Glomerular endothelial cell (primary cell): ENCODE measurements around the gene RSRC1. TPM values are rescaled to one million over a fixed set of nuclear protein-coding genes. Genes with fewer than 3 reads are reported as not detected.
"Not testable (repeated sequence)": the region's sequence is repeated elsewhere in the genome, so short reads cannot be mapped to it uniquely, and the experiment has no call there.

ENCODE experiments used
- DNase-seq: peaks from one replicate; pipeline ENCODE4 v3.0.0-alpha.2; 2011; ENCODE audit warnings: low read depth, low spot score; ENCODE audit errors: extremely low read depth
- total RNA-seq: library from RNA; depleted of rRNA; stranded (reverse); fragments of >200 nt; gene quantifications from 2 replicates; pipeline ENCODE4 v1.2.3, GENCODE V29; 2015

The RSRC1 gene, protein sequence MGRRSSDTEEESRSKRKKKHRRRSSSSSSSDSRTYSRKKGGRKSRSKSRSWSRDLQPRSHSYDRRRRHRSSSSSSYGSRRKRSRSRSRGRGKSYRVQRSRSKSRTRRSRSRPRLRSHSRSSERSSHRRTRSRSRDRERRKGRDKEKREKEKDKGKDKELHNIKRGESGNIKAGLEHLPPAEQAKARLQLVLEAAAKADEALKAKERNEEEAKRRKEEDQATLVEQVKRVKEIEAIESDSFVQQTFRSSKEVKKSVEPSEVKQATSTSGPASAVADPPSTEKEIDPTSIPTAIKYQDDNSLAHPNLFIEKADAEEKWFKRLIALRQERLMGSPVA
- 18.3 and 26.9 TPM in 2 replicates for total RNA-seq

DNA sequence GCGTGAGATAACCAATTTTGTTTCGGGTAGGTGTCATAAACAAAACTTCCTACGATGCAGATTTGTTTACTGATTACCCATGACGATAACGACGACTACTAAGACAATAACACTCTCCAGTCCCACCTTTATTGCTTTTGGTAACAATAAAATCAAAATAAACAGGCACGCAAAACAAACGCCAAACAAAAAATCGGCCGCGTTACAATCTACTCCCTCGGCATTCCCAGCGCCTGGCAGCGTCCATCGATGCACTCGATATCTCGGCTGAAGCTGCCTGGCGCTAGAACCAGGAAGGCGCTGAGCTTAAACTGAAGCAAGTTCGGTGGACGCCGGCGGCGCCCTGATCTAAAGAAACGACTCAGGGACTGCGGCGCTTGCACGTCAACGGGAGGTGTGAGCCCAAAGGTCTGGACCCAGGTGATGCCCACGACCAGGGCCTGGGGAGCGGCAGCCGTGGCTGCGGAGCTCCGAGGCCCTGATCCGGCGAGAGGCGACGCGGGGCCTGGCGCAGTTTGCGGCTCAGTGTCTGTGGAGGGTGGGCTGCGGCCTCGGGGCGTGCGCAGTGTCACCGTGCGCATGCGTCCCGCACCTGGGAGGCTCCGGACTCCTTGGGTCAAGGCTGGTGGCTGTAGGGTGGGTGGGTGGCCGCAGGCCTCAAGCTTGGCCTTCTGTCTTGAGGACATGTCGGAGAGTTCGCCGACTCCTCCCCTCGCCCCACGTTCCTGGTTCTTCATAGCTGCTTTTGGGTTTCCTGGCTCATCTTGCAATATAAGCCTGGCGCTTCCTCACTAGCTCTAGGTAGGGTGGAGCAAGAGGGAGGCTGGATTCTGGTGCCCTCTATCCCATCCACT lies at the start of gene RSRC1:
RSRC1 (plus strand) TSS at position 286 of the 854 bp plus-strand sequence. CDS start 12,016 bp downstream, outside the sequence.
- no peak for DNase-seq

DNA sequence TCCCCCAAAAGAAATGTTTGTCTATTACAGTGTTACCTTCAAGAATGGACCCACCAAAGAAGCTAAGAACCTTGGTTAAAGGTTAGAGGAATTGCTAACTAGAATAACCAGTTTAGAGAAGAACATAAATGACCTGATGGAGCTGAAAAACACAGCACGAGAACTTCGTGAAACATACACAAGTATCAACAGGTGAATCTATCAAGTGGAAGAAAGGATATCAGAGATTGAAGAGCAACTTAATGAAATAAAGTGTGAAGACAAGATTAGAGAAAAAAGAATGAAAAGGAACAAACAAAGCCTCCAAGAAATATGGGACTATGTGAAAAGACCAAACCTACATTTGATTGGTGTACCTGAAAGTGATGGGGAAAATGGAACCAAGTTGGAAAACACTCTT lies 44.3 kb upstream of the RSRC1 start:
- not testable (repeated sequence) for DNase-seq

DNA sequence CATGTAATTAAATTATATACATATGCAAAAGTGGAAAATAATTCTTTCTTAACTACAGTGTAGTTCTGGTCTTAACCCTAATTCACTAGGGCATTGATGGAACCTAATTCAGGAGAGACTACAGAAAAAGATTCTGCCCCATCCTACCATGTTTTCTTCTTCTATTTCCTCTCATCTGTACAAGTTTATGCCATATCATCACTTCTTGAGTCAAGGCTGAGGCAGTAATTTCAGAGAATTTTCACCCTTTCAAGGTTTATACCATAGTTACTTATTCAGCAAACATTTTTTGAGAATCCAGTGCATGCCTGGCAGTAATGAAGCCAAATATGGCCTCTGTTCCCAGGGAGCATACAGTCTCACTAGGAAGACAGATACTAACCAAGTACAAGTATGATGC lies 37.1 kb upstream of the RSRC1 start:
- no peak for DNase-seq

DNA sequence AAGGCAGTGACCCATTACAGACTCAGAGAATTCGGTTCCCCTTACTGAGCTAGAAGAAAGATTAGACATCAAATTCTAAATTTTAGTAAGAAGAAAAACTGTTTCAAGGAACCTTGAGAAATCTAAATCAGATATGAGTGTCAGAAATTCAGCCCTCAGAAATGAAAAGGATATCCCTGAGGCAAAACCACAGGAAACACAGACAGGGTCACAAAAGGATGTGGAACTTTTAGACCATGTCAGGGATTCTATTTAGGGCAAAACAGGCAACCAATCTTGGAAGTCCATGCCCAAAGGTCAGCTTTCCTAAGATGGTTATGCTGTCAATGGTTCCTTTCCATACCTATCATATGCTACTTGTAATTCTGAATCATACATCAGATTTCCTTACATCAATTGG lies 35.3 kb upstream of the RSRC1 start:
- no peak for DNase-seq

DNA sequence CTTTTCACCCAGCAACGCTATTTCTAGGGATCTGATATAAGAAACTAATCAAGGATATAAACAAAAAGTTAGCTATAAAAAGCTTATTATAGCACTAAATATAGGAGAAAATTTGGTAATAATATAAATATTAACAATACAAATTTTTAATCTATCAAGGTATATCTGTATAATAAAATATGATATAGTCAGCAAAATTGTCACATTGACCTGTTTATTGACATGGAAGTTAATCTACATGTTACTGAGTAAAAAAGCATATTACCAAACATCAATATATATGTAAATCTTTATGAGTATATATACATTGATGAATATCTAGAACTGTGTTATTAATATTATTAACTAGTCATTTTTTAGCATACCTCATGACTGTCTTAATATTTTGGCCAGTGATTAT lies 30.3 kb upstream of the RSRC1 start:
- no peak for DNase-seq

DNA sequence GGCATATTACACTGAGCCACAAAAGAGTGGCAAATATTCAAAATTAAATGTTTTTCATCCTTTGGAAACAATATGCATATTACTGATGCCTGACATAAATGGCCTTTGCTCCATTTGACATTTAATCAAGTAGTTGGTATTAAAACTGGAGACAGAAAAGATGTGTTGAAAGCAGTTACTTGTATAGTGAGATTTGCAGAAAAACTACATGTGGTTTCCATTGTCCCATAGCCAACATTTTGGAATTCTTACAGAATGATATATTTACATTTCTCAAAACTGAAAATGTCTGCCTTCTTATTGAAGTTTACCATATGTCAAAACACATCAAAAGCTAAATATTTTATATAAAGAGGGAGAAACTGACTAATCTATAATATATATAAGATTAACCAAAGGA lies 25.2 kb upstream of the RSRC1 start:
- DNase-seq = no peak

DNA sequence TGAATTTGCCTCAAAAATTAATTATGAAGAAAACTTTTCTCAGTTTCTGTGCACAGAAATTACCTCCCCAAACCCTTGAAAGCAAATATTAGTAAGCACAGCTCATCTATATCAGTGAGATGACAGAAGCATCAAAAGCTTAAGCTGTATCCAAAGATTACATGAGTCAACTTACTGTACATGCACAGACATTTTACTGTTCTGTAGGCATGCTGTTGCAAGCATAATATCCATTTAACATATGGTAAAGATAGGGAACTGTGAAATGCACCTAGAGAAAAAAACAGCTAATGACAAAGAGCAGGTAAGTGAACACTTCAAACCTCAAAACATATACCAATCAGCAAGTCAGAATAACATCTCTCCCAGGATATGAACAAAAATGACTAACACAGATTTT lies 24.5 kb upstream of the RSRC1 start:
- DNase-seq = no peak

DNA sequence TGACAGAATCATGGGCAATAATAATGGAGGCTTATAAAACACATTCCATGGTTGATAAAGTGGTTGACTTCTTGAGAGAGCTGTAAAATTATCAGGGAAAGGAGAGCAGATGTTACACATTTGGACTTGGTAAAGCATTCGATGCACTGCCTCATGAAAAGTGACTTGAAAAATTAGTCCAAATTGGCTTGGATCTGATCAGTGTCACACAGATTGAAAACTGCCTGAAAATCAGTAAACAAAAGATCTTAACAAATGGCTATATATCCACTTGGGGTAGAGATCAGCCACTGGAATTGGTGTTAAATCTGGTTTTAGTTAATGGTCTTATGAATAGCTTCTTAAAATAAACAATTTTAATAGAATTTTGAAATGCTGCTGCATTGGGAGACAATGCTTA lies 24.0 kb upstream of the RSRC1 start:
- no peak for DNase-seq

DNA sequence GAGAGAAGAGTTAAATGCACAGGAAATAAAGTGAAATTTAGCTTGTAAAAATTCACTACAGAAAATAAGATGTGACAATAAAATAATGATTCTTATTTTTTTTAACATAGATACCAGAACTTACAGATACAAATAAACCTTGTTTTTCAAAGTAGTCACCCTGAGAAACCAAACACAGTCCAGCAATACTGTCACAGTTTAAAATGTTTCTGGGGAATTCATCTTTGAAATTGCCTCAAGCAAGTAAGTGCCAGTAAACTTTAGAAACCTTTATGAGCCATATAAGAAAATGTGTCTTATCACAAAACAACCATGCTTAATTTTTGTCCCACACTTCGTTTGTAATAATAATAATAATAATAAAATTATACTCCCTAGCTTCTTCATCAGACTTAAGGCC lies 23.5 kb upstream of the RSRC1 start:
- no peak for DNase-seq

DNA sequence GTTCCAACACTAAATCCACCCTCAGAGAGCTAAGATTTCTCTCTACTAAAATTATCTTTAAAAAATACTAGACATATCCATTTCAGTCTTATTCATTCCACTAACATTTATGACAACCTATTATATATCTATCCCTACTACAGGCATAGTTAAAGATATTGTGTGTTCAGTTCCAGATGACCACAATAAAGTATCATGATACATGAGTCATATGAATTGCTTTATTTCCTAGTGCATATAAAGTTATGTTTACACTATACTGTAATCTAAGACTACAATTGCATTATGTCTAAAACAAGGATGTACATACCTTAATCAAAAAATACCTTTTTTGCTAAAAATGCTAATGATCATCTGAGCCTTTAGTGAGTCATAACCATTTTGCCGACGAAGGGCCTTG lies 23.1 kb upstream of the RSRC1 start:
- DNase-seq = no peak

DNA sequence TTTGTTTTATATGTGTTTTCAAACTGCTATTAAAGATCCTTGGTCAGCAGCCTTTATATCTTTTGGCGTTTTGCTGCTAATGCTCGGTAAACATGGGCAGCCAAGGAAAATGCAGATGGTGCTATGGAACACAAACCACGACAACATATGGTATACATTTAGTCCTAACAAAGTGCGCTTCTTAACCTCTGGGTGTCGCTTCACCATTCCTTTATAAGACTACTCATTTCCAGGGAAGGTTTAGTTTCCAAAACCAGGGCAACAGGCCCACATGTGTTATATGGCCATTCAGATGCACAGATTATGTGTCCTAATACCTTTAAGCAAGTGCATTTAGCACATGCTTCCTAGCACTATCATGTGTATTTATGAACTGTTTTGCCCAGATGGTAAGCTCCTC lies 18.4 kb upstream of the RSRC1 start:
- no peak for DNase-seq

DNA sequence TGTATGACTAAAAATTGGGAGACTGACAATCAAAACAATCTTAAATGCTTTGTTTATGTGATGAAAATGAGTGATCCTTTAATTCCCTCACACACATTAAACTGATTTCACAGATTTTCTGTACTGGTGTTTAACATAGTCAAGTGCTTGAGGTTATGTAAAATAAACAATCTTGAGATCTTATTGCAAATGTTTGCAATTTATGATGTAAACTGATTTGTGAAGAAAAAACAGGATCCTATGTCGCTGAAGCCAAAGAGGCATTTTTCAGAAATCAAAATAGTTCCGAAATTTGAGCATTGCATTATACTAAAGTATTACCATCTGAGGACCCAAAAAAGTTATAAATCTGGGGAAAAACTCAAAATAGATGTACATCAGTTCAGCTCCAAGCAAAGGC lies 16.4 kb upstream of the RSRC1 start:
- no peak for DNase-seq

DNA sequence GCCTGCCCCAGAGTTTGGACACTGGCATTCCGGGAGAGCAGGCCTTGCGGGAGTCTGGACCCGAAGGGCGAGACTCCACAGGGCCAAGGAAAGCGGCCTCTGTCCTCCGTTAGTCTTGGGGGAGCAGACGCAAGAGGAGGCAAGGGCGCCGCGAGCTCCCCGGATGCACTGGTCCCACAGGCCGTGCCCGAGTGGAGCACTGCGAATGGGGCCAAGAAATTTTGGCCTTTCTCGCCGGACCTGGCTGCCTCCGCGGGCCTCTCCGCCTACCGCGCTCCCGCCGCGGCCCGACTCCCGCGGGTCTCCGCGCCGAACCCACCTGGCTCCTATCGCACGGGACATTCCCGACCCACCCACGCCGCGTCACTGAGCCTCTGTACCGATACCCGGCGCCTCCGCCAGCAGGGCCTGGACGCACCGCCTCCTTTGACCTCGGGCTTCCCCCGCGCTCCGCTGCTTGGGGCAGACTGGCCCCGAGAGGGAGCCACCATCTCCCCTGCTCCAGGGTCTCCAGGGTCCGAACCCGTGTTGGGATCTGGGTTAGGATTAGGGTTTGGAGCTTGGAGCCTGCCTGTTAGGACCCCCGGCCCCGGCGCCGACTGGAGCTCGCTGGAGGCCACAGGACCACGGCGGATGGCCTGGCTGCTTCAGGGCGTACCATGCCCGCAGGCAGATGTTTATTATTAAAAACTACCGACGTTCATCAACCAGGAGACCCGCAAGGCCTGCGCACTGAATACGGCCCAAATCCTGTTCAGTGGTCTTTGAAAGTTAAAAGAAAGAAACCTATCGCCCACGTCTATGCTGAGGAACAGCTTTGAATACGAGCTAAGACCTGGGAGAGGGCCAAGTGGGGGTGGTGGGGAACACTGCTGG lies 15.4 kb upstream of the RSRC1 start:
- DNase-seq = no peak

DNA sequence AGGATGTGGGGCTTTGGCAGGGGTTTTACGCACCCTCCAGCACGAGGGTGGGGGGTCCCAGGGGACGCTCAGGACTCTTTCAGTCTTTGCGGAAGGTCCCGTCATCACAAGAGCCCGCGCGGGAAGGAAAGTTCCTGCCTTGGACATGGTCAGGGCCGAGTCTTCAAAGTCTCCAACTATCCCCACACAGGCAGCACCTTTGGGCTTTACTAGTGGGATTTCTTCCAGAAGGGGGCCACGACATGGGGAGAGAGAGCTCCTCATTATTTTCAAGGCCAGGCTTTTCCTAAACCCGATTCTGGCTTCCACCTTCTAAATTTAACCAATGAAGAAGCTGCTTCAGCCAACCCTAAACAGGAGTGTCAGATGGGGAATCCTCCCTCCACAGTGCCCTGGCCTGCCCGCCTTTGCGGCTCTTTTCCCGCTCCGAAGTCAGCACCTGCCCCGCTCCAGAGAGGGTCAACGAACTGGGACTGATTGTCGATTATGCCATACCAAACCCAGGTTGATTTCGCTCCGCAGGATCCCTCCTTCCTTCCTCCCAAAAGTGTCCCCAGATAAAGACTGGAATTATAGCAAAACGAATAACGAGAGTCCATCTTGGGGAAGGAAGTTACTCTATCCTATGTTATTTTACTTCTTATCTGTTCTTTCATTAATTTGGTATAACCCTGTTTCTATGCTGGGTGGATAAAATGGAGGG lies 14.6 kb upstream of the RSRC1 start:
- no peak for DNase-seq

DNA sequence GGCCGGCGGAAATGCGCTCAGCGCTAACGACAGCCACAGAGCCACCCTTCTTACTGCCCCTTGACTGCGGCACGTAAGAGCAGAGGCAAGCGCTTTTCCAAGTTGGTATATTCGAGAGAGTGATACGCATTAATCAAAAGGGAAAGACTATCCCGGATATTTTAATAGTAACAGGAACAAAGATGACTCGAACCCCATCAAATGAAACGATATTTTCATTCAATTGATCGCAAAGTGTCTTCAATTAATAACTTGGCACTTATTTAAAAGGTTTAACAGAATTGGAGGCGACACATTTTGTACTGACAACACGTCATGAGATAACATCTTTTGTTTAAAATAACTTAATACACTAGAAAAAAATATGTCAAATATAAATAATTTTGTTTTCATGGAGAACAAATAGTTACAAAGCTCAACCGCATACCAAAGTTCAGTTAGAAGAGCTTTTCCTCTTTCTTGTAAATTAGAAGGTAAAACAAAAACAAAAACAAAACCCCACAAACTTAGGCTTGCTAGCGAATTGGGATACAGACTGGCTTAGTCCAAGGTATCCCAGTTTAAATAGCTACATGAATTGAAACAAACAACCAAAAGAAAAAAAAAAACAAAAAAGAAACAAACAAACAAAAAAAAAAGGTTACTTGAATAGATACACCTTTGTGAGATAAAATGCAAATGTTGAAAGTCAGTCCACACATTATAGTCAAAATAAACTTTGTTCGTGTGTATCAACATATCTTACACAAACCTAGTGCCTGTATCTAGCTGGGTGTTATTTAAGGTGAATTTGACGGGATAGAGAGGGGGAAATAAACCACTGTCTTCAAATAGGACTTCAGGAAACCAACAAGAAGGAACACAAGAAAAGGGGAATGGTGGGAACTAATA lies 13.8 kb upstream of the RSRC1 start:
- DNase-seq = no peak

DNA sequence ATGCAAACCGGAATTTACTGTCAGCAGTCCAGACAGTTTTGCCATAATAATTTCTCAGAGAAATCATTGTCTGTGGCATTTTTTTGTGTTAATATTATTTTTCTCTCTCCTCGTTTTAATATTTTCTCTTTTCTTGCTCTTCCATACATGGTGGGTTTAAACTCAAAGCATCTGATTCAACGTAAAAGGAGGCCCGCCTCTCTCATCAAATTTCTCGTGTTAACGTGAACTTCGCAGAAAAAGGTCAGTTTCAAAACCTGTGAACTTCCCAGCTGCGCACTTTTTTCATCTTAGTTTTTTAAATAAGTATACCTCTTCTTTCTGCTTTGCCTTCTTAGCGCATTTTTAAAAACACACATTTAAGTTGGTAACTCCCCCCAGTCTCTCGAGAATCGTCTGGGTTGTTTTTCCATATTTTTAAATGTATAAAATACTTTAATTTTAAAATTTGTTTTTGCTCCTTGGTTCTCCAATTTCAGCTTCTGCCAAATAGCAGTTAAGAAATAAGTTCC lies 12.8 kb upstream of the RSRC1 start:
- DNase-seq = no peak

DNA sequence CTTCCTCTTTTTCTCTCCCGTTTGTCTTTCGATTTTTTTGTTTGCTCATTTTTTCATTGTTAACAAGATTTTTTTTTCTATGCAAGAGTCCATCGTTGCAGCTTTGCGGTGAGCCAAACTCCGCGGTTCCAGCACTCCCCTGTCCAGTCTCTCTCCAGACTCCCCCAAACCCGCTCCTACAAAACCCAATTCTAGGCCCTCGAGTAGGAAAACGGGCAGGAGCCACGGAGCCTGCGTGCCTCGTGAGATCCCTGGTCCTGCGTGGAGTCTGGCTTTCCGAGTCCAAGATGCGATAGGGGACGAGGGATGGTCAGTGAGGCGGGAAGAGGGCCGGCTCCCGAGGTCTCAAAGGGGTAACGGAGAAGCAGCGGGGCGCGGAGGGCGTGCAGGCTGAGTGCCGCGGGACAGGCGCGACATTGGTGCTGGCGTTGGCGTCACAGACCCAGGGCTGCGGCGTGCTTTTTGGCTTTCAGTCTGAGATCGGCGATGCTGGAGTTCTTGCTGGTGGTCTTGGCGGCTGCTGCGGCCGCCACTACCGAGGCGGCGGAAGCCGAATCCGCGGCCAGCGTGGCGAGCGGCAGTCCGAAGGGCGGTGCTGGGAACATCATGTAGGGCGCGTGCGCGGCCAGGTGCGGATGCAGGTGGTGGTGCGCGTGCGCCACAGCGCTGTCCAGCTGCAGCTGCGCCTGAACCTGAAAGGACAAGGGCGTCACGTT lies 12.1 kb upstream of the RSRC1 start:
- DNase-seq = no peak

DNA sequence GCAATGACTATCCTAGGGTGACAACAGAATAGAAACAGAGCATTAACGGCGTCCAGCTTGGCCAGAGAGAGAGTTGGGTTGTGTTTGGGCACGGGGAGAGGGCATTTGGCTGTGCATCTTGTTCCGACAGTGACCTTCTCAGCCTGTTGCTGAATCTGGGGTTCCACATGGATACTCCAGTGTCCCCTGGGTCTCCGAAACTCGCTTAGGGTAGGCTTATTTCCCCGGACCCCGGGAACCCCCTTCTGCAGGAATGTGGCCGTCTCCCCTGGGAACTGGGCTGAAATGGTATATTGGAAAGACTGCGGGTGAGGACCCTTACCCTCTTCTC lies 11.6 kb upstream of the RSRC1 start:
- DNase-seq = no peak
